Measurements from ENCODE around the gene REPIN1.

DNA sequence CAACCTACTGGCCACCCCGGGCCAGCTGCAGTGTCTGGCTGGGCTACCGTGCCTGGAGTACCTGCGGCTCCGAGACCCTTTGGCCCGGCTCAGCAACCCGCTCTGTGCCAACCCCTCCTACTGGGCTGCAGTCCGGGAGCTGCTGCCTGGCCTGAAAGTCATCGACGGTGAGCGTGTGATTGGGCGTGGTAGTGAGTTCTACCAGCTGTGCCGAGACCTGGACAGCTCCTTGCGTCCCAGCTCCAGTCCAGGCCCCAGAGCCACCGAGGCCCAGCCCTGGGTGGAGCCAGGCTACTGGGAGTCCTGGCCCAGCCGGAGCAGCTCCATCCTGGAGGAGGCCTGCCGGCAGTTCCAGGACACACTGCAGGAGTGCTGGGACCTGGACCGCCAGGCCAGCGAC is 31.4 kb upstream of the REPIN1 start:
- no peak for TF ChIP-seq CTCF (IDR thresholded peaks at IDR 0.05)
- TF ChIP-seq POLR2A (IDR thresholded peaks at IDR 0.05), result peak in 1 of 2 donors; percentile 3

All from adrenal gland (tissue), 5 donors.